Neural cell (in vitro differentiated cells): Measurements from ENCODE around the gene GLCE. TPM values are rescaled to one million over a fixed set of nuclear protein-coding genes. Genes with fewer than 3 reads are reported as not detected.
A peak's percentile ranks its signal among the peaks of the same experiment; 100 is the strongest.

Source experiments
- H2AFZ ChIP-seq: fragments of 200-600, 300-800 bp; sonication (generic), shearing (Covaris generic); 2 replicates; pipeline ENCODE4 v1.6.0; 2014; ENCODE audit warnings: low read depth, mild to moderate bottlenecking, antibody characterized with exemption, low read length, moderate library complexity
- H3F3A ChIP-seq: fragments of 200-600 bp; shearing (Covaris generic); 2 replicates; pipeline ENCODE4 v1.6.1; 2016; ENCODE audit warnings: mild to moderate bottlenecking, moderate library complexity, mixed read lengths, antibody characterized with exemption, low read length; ENCODE audit not compliant: insufficient read depth, poor library complexity, severe bottlenecking
- H3K27ac ChIP-seq: fragments of 200-600, 300-800 bp; sonication (generic), shearing (Covaris generic); 2 replicates; pipeline ENCODE4 v1.5.1; 2014; ENCODE audit warnings: mild to moderate bottlenecking, low read length, moderate library complexity
- H3K27me3 ChIP-seq: fragments of 300-800, 200-600 bp; sonication (generic), shearing (Covaris generic); 2 replicates; pipeline ENCODE4 v1.6.0; 2014; ENCODE audit warnings: mild to moderate bottlenecking, low read depth, low read length, moderate library complexity; ENCODE audit not compliant: insufficient read depth
- H3K36me3 ChIP-seq: fragments of 300-800, 200-600 bp; sonication (generic), shearing (Covaris generic); 2 replicates; pipeline ENCODE4 v1.5.1; 2014; ENCODE audit warnings: mild to moderate bottlenecking, antibody characterized with exemption, low read length, moderate library complexity; ENCODE audit not compliant: insufficient read depth
- H3K4me2 ChIP-seq: fragments of 300-800, 200-600 bp; sonication (generic), shearing (Covaris generic); 2 replicates; pipeline ENCODE4 v1.6.0; 2014; ENCODE audit warnings: mild to moderate bottlenecking, low read length
- H3K4me3 ChIP-seq: fragments of 300-800, 200-600 bp; sonication (generic), shearing (Covaris generic); 2 replicates; pipeline ENCODE4 v1.5.1; 2014; ENCODE audit warnings: mild to moderate bottlenecking, low read length, moderate library complexity
- H3K79me2 ChIP-seq: fragments of 200-600 bp; shearing (Covaris generic); replicated peaks from 2 replicates; pipeline ENCODE4 v1.6.0; 2014; ENCODE audit warnings: mild to moderate bottlenecking, low read length, moderate library complexity; ENCODE audit not compliant: insufficient read depth
- H3K9ac ChIP-seq: fragments of 300-800, 200-600 bp; sonication (generic), shearing (Covaris generic); 2 replicates; pipeline ENCODE4 v1.6.1; 2016; ENCODE audit warnings: mild to moderate bottlenecking, low read length, mixed read lengths
- H3K9me2 ChIP-seq: fragments of 200-600 bp; shearing (Covaris generic); 2 replicates; pipeline ENCODE4 v1.6.1; 2016; ENCODE audit warnings: mild to moderate bottlenecking, low read length, mixed read lengths; ENCODE audit not compliant: insufficient read depth
- H3K9me3 ChIP-seq: fragments of 200-600, 300-800 bp; sonication (generic), shearing (Covaris generic); 2 replicates; pipeline ENCODE4 v1.6.1; 2016; ENCODE audit warnings: mild to moderate bottlenecking, mixed run types, low read length, moderate library complexity, mixed read lengths
- H4K20me1 ChIP-seq: fragments of 200-600 bp; shearing (Covaris generic); 2 replicates; pipeline ENCODE4 v1.6.1; 2016; ENCODE audit warnings: mild to moderate bottlenecking, mixed run types; ENCODE audit not compliant: insufficient read depth
- CTCF ChIP-seq: fragments of 450-650 bp; IDR thresholded peaks from 2 replicates; pipeline ENCODE4 v1.5.1; 2014; ENCODE audit warnings: antibody characterized with exemption, mild to moderate bottlenecking, moderate library complexity; ENCODE audit not compliant: poor library complexity, severe bottlenecking
- EZH2 ChIP-seq: fragments of 200-600, 300-800 bp; shearing (Covaris generic), sonication (generic); IDR thresholded peaks from 2 replicates; pipeline ENCODE4 v1.6.1; 2014; ENCODE audit warnings: antibody characterized with exemption, low read length, borderline replicate concordance, mild to moderate bottlenecking; ENCODE audit not compliant: insufficient read depth, poor library complexity, severe bottlenecking
- MXI1 ChIP-seq: fragments of 450-650 bp; conservative IDR thresholded peaks from 2 replicates; pipeline ENCODE4 v1.6.1; 2014; ENCODE audit warnings: antibody characterized with exemption, mild to moderate bottlenecking; ENCODE audit not compliant: poor library complexity, severe bottlenecking
- POLR2AphosphoS5 ChIP-seq: IDR thresholded peaks from 2 replicates; pipeline ENCODE4 v1.6.1; 2012
- RAD21 ChIP-seq: fragments of 450-650 bp; conservative IDR thresholded peaks from 2 replicates; pipeline ENCODE4 v1.6.1; 2014; ENCODE audit warnings: antibody characterized with exemption, mild to moderate bottlenecking, moderate library complexity
- REST ChIP-seq: IDR thresholded peaks from 2 replicates; pipeline ENCODE4 v1.6.1; 2012; ENCODE audit warnings: borderline replicate concordance
- SMC3 ChIP-seq: fragments of 450-650 bp; conservative IDR thresholded peaks from 2 replicates; pipeline ENCODE4 v1.6.1; 2014; ENCODE audit warnings: antibody characterized with exemption, mild to moderate bottlenecking, moderate library complexity; ENCODE audit not compliant: poor library complexity
- TAF1 ChIP-seq: IDR thresholded peaks from 2 replicates; pipeline ENCODE4 v1.6.1; 2012; ENCODE audit warnings: low read depth
- polyA plus RNA-seq: library from polyadenylated mRNA; depleted of rRNA; stranded (reverse); fragments of >200 nt; gene quantifications from 2 replicates; pipeline ENCODE4 v1.2.3, GENCODE V29; 2014

Gene GLCE
- polyA plus RNA-seq, 1 donor from 2014 or later = 31.5 TPM

DNA sequence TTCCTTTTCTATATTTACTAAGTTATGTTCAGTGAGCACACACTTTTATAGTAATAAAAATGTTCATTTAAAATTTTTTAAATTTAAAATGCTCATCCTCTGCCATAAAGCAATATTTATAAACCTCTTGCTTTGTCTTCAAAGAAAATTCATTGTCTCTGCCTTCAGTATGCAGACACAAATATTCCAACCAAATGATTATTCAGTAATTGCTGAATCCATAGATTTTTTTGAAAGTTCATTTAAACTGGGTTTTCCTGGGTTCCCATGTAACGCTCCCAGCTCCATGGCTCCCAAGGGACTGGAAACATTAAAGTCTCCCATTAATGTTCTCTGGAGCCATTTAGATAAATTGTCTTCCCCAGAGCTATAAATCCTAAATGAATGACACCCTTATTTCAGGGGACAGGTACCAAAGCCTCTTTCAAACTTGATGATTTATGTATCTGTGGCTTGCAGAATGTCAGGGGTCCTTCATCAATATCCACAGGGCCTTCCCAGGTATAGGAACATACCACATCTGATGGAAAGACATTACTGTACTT is 15.2 kb upstream of the GLCE start:
- Histone ChIP-seq H3K9me2 (no peaks in the 10 kb centered on the region), H3K79me2 (no peaks in the 10 kb centered on the region), H3K4me2 (no peak overlapping the region), H3K27ac (peak overlapping the region; percentile 15), H3F3A (no peaks in the 10 kb centered on the region), H3K27me3 (no peaks in the 10 kb centered on the region), H2AFZ (no peak overlapping the region), H3K9me3 (no peaks in the 10 kb centered on the region), H3K4me3 (no peak overlapping the region), H4K20me1 (no peaks in the 10 kb centered on the region), H3K9ac (peak overlapping the region; percentile 6), H3K36me3 (no peaks in the 10 kb centered on the region)
- TF ChIP-seq TAF1 = no peak
- no peak for TF ChIP-seq RAD21
- no peak for TF ChIP-seq POLR2AphosphoS5
- TF ChIP-seq EZH2 = no peak
- no peak for TF ChIP-seq SMC3
- TF ChIP-seq REST = no peak
- TF ChIP-seq CTCF = no peak

- no peaks in the 10 kb centered on the region for H3K36me3 ChIP-seq
- H3F3A ChIP-seq = no peaks in the 10 kb centered on the region
- no peak overlapping the region for H2AFZ ChIP-seq
- H3K9me2 ChIP-seq = no peaks in the 10 kb centered on the region
- H3K9me3 ChIP-seq = no peaks in the 10 kb centered on the region
- H3K27me3 ChIP-seq = no peaks in the 10 kb centered on the region
- no peak overlapping the region for H3K4me2 ChIP-seq
- no peaks in the 10 kb centered on the region for H4K20me1 ChIP-seq
- H3K79me2 ChIP-seq = no peaks in the 10 kb centered on the region
- no peak for TF ChIP-seq MXI1
- no peak for TF ChIP-seq POLR2AphosphoS5
- TF ChIP-seq TAF1 = no peak
- no peak for TF ChIP-seq SMC3
- TF ChIP-seq RAD21 = no peak
- TF ChIP-seq CTCF = no peak
- TF ChIP-seq EZH2 = no peak
- TF ChIP-seq REST = no peak
- H3K27ac ChIP-seq = peak overlapping the region; percentile 15
- H3K4me3 ChIP-seq = peak overlapping the region; percentile 13
- peak overlapping the region; percentile 6 for H3K9ac ChIP-seq
Measured at GRCh38 chr15:69145694-69146492, 14.5 kb upstream of the GLCE start.
